OCI-M2 (cell line): Measurements from ENCODE around the gene GLMP.

ENCODE experiments used
- DNase-seq: peaks from one replicate; lab custom pipeline; 2025; ENCODE audit not compliant: unreplicated experiment; lab: John Stamatoyannopoulos, UW

Gene GLMP

GRCh38 chr1:156249593-156249992, 45.9 kb downstream of the GLMP start:
- no peak for DNase-seq

GRCh38 chr1:156248323-156248683, 47.2 kb downstream of the GLMP start:
- DNase-seq = no peak

DNA sequence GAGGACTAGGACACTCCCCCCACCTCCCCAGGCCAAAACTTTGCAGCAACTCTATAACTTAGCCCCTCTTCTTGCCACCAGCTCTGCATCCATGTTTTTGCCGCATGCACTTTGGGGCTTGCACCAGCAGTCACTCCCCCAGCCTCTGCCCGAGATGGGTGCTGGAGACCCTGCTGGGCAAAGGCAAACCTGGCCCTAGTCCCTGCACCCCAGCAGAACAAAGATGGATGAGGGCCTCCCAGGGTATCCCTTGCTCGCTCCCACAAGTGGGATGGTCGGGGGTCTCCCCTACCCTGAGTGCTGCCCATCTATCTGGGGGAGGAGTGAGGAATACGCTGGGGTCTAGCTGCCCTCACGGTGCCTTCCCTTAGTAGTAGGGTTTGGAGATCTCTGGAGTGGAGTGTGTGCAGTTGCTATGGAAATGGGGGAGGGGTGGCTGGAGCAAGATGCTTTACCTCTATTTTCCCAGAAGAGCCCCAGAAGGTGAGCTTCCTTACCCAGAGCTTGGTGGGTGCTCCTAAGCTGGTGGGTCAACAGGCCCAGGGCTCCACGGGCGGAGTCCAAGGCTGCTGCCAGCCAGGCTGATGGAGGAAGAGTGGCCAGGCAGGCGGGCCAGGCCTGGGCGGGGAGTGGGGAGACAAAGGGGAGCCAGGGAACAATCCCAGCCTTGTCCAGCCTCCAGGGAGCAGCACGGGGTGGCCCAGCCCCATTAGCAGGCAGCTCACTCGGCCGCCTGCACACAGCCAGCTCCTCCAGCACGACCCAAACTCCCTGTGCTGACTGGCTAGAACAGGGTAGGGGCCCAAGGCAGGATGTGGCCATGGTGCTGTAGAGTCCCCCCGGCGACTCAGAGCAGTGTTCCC, 47.8 kb downstream of the GLMP start, which contains the start of gene PAQR6:
Gene PAQR6 (minus strand): TSS at position 597 of the 863 bp plus-strand sequence. CDS start 1,325 bp downstream, outside the sequence.
- DNase-seq = no peak

- DNase-seq = no peak
Measured at GRCh38 chr1:156246781-156247459, 48.6 kb downstream of the GLMP start.

- DNase-seq = no peak
Measured at GRCh38 chr1:156246241-156246780, 49.2 kb downstream of the GLMP start.

DNA sequence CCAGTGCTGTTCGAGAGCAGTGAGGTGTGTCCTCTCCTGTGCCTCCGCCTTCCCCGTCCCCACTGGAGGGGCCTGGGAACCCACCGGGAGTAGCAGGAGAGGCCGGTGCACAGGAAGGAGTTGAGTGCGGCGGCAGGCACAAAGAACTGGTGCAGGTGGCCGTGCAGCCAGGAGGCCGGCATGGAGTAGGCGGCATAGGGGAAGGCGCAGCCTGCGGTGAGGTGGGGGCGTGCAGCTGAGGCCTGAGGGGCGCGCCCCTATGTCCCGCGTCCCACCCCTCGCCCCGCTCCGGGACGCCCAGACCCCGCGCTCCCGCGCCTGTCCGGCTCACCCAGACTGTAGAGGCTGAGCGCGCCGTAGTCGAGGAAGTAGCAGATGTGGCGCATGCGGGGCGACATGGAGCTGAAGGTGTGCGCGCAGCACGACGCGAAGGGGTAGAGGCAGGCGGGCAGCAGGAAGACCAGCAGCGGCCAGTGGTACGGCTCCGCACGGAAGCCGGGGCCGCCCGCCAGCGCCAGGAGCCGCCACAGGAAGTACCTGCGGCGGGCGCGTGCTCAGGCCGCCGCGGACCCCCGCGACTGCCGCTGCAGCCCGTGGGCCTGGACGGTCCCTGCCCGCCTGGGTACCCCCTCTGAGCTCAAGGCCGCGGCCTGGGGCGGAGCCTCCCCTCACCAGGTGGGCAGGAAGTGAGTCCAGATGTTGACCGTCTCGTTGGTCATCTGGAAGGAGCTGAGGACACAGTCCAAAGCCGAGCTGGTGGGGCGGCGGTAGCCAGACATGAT, 49.8 kb downstream of the GLMP start:
- DNase-seq = no peak

DNA sequence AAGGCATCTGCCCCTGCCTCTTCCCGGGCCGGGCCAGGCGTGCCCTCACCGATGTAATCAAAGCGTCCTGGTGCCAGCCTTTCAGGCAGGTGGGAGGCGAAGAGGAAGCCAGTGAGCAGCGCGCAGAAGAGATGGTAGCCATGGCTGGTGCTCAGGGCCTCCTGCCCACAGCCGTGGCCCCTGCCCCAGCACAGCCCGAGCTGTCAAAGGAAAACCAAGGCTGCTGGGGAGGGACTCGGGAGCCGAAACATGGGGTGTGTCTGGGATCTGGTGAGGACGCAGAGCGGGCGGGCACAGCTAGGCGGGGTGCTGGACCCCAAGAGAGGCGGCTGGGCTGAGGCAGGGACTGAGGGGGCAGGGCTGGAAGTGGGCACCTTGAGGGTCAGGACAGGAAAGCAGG, 50.8 kb downstream of the GLMP start:
- no peak for DNase-seq

DNA sequence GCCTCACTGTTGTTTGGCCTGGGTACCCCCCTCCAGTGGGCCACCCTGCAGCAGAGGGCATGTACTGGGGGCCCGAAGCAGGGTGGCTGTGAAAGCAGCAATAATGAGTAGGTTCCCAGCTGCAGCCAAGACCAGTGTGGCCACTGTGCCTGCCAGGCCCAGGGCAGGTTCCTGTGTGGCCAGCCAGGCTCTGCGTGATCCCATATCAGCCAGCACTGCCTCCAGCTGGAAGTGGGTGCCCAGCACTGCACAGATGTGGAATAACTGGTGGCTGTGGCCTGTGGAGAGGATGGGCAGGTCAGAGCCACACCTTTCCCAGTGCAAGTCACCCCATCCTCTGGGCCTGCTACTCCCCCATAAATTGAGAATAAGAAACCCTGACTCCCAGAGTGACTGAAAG, 51.4 kb downstream of the GLMP start:
- DNase-seq = no peak

GRCh38 chr1:156242738-156243137, 52.7 kb downstream of the GLMP start:
- no peak for DNase-seq
